Neutrophil (primary cell): ENCODE data around the gene RHBDD1.

Source experiments
- H3K27ac ChIP-seq: fragments of 200-600 bp; sonication (generic); 2 replicates; pipeline ENCODE4 v1.5.1; 2016; ENCODE audit warnings: mild to moderate bottlenecking, moderate library complexity
- H3K27me3 ChIP-seq: fragments of 200-600 bp; sonication (generic); 2 replicates; pipeline ENCODE4 v1.6.0; 2016; ENCODE audit warnings: mild to moderate bottlenecking
- H3K36me3 ChIP-seq: fragments of 200-600 bp; sonication (generic); 2 replicates; pipeline ENCODE4 v1.5.1; 2017
- H3K4me1 ChIP-seq, 2 experiments: fragments of 200-600 bp in 1 of 2; sonication (generic) in 1 of 2; 1 replicate in 1 of 2; 2 replicates in 1 of 2; pipeline versions ENCODE4 v1.5.1 to v1.6.1; 2013 to 2016; ENCODE audit warnings: low read depth in 1 of 2, low read length in 1 of 2, mild to moderate bottlenecking in 1 of 2, moderate library complexity in 1 of 2; ENCODE audit not compliant: control insufficient read depth in 1 of 2, insufficient read depth in 1 of 2
- H3K4me3 ChIP-seq, 2 experiments: fragments of 200-600 bp in 1 of 2; sonication (generic) in 1 of 2; 1 replicate in 1 of 2; 2 replicates in 1 of 2; pipeline ENCODE4 v1.5.1; 2013 to 2016; ENCODE audit warnings: low read depth in 1 of 2, low read length in 1 of 2, mild to moderate bottlenecking in 1 of 2, moderate library complexity in 1 of 2
- H3K9me3 ChIP-seq: fragments of 200-600 bp; sonication (generic); 2 replicates; pipeline ENCODE4 v1.5.1; 2016
- TF ChIP-seq, protein P1 (sequence below): fragments of 200-600 bp; sonication (generic); IDR thresholded peaks from 2 replicates; pipeline ENCODE4 v1.5.1; 2016; ENCODE audit warnings: antibody characterized with exemption

The RHBDD1 gene, protein sequence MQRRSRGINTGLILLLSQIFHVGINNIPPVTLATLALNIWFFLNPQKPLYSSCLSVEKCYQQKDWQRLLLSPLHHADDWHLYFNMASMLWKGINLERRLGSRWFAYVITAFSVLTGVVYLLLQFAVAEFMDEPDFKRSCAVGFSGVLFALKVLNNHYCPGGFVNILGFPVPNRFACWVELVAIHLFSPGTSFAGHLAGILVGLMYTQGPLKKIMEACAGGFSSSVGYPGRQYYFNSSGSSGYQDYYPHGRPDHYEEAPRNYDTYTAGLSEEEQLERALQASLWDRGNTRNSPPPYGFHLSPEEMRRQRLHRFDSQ

DNA sequence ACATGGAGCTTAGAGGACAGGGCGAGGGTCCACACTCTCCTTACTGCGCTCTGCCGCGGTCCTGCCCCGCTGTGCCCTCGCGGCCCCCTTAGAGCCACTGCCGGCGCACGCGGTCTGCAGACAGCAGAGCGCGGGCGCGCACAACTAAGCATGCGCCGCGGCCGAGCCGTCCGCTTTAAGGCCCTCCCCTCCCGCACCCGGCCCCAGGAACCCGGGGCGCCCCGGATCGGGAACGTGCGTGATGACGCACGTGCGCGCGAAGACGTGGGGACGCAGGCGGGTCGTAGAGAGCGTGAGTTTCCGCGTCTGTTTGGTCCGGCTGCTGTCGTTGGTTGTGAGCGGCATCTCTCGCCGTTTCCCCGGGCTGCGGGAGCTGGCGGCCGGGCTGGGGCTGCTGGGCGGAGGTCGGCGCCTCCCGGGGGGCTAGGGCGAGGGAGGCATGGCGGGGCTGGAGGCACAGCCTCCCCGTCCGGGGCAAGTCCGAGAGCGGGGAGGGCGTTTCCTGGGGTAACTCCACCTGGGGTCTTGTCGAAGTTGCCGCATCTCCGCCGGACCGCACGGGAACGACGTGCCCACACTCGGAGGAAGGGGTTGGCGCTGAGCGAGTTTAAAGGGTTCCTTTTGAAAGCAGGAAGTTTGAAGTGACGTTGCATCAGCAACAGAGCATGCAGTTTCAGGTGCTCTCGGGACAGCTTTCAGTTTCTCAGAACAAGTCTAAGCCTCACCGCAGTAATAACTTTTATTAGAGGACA, at the start of gene RHBDD1:
Gene RHBDD1 (plus strand): TSS at position 259 of the 752 bp plus-strand sequence. CDS start 28,640 bp downstream, outside the sequence.
- Histone ChIP-seq H3K27me3 (no peaks in the 10 kb centered on the region), H3K4me3 (peak within 1 kb of the TSS; percentile 78 to 84), H3K36me3 (no peaks in the 10 kb centered on the region), H3K4me1 (peaks cover 15 to 19% of the 10 kb centered on the region in 2 experiments), H3K9me3 (no peaks in the 10 kb centered on the region), H3K27ac (peak within 1 kb of the TSS; percentile 95)
- TF ChIP-seq, protein P1, sequence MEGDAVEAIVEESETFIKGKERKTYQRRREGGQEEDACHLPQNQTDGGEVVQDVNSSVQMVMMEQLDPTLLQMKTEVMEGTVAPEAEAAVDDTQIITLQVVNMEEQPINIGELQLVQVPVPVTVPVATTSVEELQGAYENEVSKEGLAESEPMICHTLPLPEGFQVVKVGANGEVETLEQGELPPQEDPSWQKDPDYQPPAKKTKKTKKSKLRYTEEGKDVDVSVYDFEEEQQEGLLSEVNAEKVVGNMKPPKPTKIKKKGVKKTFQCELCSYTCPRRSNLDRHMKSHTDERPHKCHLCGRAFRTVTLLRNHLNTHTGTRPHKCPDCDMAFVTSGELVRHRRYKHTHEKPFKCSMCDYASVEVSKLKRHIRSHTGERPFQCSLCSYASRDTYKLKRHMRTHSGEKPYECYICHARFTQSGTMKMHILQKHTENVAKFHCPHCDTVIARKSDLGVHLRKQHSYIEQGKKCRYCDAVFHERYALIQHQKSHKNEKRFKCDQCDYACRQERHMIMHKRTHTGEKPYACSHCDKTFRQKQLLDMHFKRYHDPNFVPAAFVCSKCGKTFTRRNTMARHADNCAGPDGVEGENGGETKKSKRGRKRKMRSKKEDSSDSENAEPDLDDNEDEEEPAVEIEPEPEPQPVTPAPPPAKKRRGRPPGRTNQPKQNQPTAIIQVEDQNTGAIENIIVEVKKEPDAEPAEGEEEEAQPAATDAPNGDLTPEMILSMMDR, result no peak

DNA sequence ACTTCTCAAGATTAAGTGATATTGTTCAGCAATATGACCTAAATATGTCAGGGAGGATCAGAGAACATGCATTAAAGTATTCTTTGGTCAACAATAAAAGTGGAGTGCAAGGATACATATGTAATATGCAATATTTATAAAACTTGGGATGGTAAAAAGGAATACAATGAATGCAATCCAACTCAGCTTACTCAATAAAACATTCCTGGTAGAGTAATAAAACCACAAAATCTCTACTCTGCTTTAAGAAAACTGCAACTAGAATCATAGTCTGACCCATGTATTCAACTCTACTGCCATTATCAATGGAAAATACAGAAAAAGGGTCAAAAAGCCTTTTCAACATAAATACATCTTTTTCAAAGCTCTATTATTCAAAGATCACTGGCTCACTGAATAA, 47.8 kb upstream of the RHBDD1 start:
- H3K27ac ChIP-seq, result no peak overlapping the region
- H3K4me1 ChIP-seq, result peaks cover 3 to 6% of the 10 kb centered on the region in 2 experiments
- no peak overlapping the region for H3K4me3 ChIP-seq
- H3K27me3 ChIP-seq, result peaks cover 47% of the 10 kb centered on the region
- H3K9me3 ChIP-seq, result no peaks in the 10 kb centered on the region
- TF ChIP-seq, protein P1, result no peak
- H3K36me3 ChIP-seq, result no peaks in the 10 kb centered on the region

DNA sequence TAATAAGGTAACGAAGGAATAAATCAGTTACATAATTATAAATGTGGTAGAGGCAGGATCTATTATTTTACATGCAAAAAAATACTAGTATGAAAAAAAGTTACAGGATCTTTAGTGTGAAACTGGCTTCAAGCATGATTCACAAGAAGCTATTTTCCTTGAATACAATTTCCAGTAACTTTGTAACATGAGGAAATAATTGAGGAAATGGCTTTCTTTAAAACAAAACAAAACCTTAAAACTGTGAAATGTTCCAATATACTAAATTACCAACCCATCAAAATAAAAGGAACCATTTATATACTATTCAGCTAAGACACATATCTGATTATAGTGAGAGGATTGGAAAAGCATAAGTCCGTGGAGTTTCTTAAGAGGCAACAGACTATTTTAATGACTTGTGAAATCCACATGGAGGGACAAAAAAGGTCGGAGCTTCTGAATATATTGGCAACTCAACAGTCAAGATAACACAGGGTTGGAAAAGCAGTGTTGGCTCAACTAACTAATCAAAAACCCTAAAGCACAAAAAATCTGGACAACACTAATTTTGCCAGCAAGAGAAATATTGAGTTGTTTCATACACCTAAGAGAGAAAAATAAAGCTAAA, 46.9 kb upstream of the RHBDD1 start:
- Histone ChIP-seq H3K27ac (no peak overlapping the region), H3K36me3 (no peaks in the 10 kb centered on the region), H3K4me3 (no peak overlapping the region)

DNA sequence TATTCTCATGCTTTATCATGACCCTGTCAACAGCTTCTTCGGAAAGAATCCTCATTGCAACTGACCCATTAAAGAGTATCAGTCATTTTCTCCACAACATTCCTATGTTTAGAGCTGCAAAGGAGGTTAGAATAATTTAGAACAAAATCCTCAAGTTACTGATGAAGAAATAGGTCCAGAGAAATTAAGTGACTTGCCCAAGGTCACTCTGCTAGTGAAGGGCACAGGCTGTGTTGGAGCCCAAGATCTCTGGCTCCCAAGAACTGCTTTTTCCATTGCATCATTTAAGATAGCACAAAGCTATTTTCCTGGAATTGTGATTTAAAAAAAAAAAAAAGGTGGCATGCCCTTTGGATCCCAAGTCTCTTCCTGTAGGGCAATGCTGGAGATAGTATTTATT, 45.8 kb upstream of the RHBDD1 start:
- Histone ChIP-seq H3K27ac (no peak overlapping the region), H3K27me3 (peaks cover 67% of the 10 kb centered on the region), H3K36me3 (no peaks in the 10 kb centered on the region), H3K9me3 (no peaks in the 10 kb centered on the region), H3K4me1 (peaks cover 3 to 6% of the 10 kb centered on the region in 2 experiments), H3K4me3 (no peak overlapping the region)
- TF ChIP-seq, protein P1, result no peak

More for the DNA sequence above, 46.9 kb upstream of the RHBDD1 start:
- TF ChIP-seq, protein P1, result no peak
- no peaks in the 10 kb centered on the region for H3K9me3 ChIP-seq
- peaks cover 3 to 6% of the 10 kb centered on the region in 2 experiments for H3K4me1 ChIP-seq
- peaks cover 57% of the 10 kb centered on the region for H3K27me3 ChIP-seq

DNA sequence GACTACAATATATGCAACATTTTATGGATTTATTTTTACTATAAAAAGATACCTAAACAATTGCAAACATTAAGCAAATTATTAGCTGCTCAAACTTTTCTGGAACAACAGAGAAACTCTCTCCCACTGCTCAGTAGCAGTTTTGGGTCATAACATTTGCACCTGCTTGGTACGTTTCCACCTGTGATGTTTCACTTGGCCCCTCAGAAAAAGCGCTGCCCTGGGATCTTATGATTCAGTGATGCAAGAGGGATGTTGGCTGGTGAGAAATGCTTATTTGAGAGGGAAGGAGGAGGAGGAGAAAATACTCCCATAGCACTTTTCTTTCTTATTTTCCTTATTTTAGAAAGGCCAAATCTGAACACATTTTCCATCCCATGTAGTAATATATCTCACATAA, 45.4 kb upstream of the RHBDD1 start:
- no peak overlapping the region for H3K27ac ChIP-seq
- H3K36me3 ChIP-seq, result no peaks in the 10 kb centered on the region
- peaks cover 71% of the 10 kb centered on the region for H3K27me3 ChIP-seq
- H3K4me3 ChIP-seq, result no peak overlapping the region
- TF ChIP-seq, protein P1, result no peak
- H3K9me3 ChIP-seq, result no peaks in the 10 kb centered on the region
- H3K4me1 ChIP-seq, result peaks cover 3 to 6% of the 10 kb centered on the region in 2 experiments
